ENCODE data around the gene ATP1A1.

Gene ATP1A1

GRCh38 chr1:116345011-116345410 lies 28.0 kb upstream of the ATP1A1 start:
- no peak for TF ChIP-seq CTCF (IDR thresholded peaks at IDR 0.05; ENCODE audit: low read depth, low read length)
- DNase-seq (ENCODE audit: extremely low read depth, low read depth): no peak

- DNase-seq (ENCODE audit: extremely low read depth, low read depth): no peak
- TF ChIP-seq CTCF (IDR thresholded peaks at IDR 0.05; ENCODE audit: low read depth, low read length): no peak
Observed at GRCh38 chr1:116345843-116346242, 27.2 kb upstream of the ATP1A1 start.

GRCh38 chr1:116346943-116347673 lies 25.9 kb upstream of the ATP1A1 start:
- no peak for DNase-seq (ENCODE audit: extremely low read depth, low read depth)
- TF ChIP-seq CTCF (IDR thresholded peaks at IDR 0.05; ENCODE audit: low read depth, low read length): no peak

GRCh38 chr1:116347696-116348095 lies 25.3 kb upstream of the ATP1A1 start:
- DNase-seq (ENCODE audit: extremely low read depth, low read depth): no peak
- no peak for TF ChIP-seq CTCF (IDR thresholded peaks at IDR 0.05; ENCODE audit: low read depth, low read length)

- no peak for DNase-seq (ENCODE audit: extremely low read depth, low read depth)
- TF ChIP-seq CTCF (IDR thresholded peaks at IDR 0.05; ENCODE audit: low read depth, low read length): no peak
Observed at GRCh38 chr1:116350097-116350645, 22.9 kb upstream of the ATP1A1 start.

GRCh38 chr1:116351914-116352313 lies 21.1 kb upstream of the ATP1A1 start:
- no peak for DNase-seq (ENCODE audit: extremely low read depth, low read depth)

More at GRCh38 chr1:116351914-116352313, 21.1 kb upstream of the ATP1A1 start:
- TF ChIP-seq CTCF (IDR thresholded peaks at IDR 0.05; ENCODE audit: low read depth, low read length): no peak

Data from AG09319 (cell line).